Measurements from ENCODE around the gene MAB21L2. TPM values are rescaled to one million over a fixed set of nuclear protein-coding genes. Genes with fewer than 3 reads are reported as not detected.

Gene MAB21L2
- total and polyA plus RNA-seq, 2 of the 13 experiments (the other 11 are each of a cell fraction or from before 2014, with no cell fraction given), result not detected

GRCh38 chr4:150625033-150625432, 43.1 kb downstream of the MAB21L2 start:
- no peaks in the 10 kb centered on the region for H3K9me3 ChIP-seq (ENCODE audit: low read length)
- no peak overlapping the region for H2AFZ ChIP-seq (ENCODE audit: low read length)
- H3K9ac ChIP-seq (ENCODE audit: insufficient read depth, low read depth, low read length), result no peak overlapping the region
- intact Hi-C loops (cut with micrococcal nuclease; ENCODE audit: unreplicated experiment) (no loop called here), in situ Hi-C loops (cut with HindIII; ENCODE audit: extremely low pct_ligation_motif_present, low pct_unique_long_range_greater_than_20kb) (no loop called here)
- no peak for FAIRE-seq
- H4K20me1 ChIP-seq (ENCODE audit: insufficient read depth, low read length), result no peaks in the 10 kb centered on the region
- no TSS peak for BruUV-seq (replicated peaks)
- 96% methylated on average over 2 of the region's 2 CpGs for WGBS (ENCODE audit: low lambda C conversion rate)
- no peaks in the 10 kb centered on the region for H3K4me1 ChIP-seq (ENCODE audit: insufficient read depth, low read length)
- POLR2A ChIA-PET, result no interaction called here
- H3K27me3 ChIP-seq (ENCODE audit: control insufficient read depth in 1 of 2, insufficient read depth in 2 of 2, low read length in 2 of 2), result no peaks in the 10 kb centered on the region; a peak in 1 of 5 replicates
- no peaks in the 10 kb centered on the region for H3K79me2 ChIP-seq (ENCODE audit: insufficient read depth, low read length)
- CTCF ChIA-PET (ENCODE audit: low intra/inter-chr PET ratio, low total read pairs), result no interaction called here
- DNase-seq (ENCODE audit: low spot score), result no peak
- H3K4me2 ChIP-seq (ENCODE audit: low read depth, low read length), result no peak overlapping the region
- H3K36me3 ChIP-seq (replicated peaks in 1 of 2; ENCODE audit: control insufficient read depth in 1 of 2, insufficient read depth in 2 of 2, low read length in 2 of 2), result no peaks in the 10 kb centered on the region
- ATAC-seq, result no peak
- no peak overlapping the region for H3K27ac ChIP-seq (ENCODE audit: extremely low read length, insufficient read depth, low read length)
- H3K4me3 ChIP-seq (replicated peaks in 1 of 3; ENCODE audit: insufficient read depth in 1 of 3, low read depth in 2 of 3, low read length in 3 of 3), result no peak overlapping the region
- TF ChIP-seq ZZZ3 (CRISPR knock-in tag; IDR thresholded peaks at IDR 0.05; ENCODE audit: borderline replicate concordance), result no peak
- no peak for TF ChIP-seq ZNF792 (CRISPR knock-in tag; IDR thresholded peaks at IDR 0.05)
- no peak for TF ChIP-seq MAFK (conservative IDR thresholded peaks at IDR 0.05 in 1 of 2, IDR thresholded peaks at IDR 0.05 in 1 of 2; ENCODE audit: low read length in 2 of 2)
- no peak for TF ChIP-seq ATF6 (CRISPR knock-in tag; conservative IDR thresholded peaks at IDR 0.05)
- no peak for TF ChIP-seq ZFX (CRISPR knock-in tag; IDR thresholded peaks at IDR 0.05; ENCODE audit: low read depth)
- no peak for TF ChIP-seq ZSCAN5A (CRISPR knock-in tag; IDR thresholded peaks at IDR 0.05; ENCODE audit: borderline replicate concordance)
- TF ChIP-seq ZNF432 (CRISPR knock-in tag; IDR thresholded peaks at IDR 0.05; ENCODE audit: borderline replicate concordance), result no peak
- no peak for TF ChIP-seq ZNF576 (CRISPR knock-in tag; IDR thresholded peaks at IDR 0.05)
- no peak for TF ChIP-seq CERS6 (CRISPR knock-in tag; IDR thresholded peaks at IDR 0.05)
- TF ChIP-seq ZNF350 (CRISPR knock-in tag; IDR thresholded peaks at IDR 0.05; ENCODE audit: borderline replicate concordance, low read depth), result no peak
- TF ChIP-seq DNMT1 (CRISPR knock-in tag; IDR thresholded peaks at IDR 0.05), result no peak
- no peak for TF ChIP-seq ZNF318 (CRISPR knock-in tag; IDR thresholded peaks at IDR 0.05)

Measured in HepG2 (cell line).